GM19099 (cell line): ENCODE results near the gene OGFR.

Experiments used
- POLR2A ChIP-seq: IDR thresholded peaks from 3 replicates; pipeline ENCODE4 v1.6.1; 2011; ENCODE audit warnings: low read depth; ENCODE audit not compliant: insufficient read length; ENCODE audit errors: extremely low read depth

OGFR gene

GRCh38 chr20:62804627-62805154 is at the start of gene OGFR:
Gene OGFR (plus strand): TSS chr20:62804835. CDS start chr20:62804860, 25 bp downstream.
- TF ChIP-seq POLR2A, result peak; percentile 79

DNA sequence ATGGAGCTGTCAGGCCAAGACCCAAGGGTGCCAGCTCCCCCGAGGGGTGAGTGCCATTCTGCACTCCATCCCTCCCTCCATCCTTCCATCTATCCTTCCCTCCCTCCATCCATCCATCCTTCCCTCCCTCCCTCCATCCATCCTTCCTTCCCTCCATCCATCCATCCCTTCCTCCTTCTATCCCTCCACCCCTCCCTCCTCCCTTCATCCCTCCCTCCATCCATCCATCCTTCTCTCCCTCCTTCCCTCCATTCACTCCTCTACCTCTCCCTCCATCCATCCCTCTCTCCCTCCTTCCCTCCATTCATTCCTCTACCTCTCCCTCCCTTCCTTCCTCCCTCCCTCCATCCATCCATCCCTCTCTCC is 49.7 kb upstream of the OGFR start:
- no peak for TF ChIP-seq POLR2A

- no peak for TF ChIP-seq POLR2A
Observed at GRCh38 chr20:62755817-62756724, 48.6 kb upstream of the OGFR start.

- TF ChIP-seq POLR2A, result no peak
Observed at GRCh38 chr20:62758226-62758912, 46.3 kb upstream of the OGFR start.

DNA sequence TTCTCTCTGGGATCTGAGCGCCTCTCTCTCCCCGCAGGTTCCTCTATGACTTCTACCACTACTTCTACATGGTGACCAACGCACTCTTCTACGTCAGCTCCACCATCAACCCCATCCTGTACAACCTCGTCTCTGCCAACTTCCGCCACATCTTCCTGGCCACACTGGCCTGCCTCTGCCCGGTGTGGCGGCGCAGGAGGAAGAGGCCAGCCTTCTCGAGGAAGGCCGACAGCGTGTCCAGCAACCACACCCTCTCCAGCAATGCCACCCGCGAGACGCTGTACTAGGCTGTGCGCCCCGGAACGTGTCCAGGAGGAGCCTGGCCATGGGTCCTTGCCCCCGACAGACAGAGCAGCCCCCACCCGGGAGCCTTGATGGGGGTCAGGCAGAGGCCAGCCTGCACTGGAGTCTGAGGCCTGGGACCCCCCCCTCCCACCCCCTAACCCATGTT is 44.6 kb upstream of the OGFR start:
- no peak for TF ChIP-seq POLR2A

DNA sequence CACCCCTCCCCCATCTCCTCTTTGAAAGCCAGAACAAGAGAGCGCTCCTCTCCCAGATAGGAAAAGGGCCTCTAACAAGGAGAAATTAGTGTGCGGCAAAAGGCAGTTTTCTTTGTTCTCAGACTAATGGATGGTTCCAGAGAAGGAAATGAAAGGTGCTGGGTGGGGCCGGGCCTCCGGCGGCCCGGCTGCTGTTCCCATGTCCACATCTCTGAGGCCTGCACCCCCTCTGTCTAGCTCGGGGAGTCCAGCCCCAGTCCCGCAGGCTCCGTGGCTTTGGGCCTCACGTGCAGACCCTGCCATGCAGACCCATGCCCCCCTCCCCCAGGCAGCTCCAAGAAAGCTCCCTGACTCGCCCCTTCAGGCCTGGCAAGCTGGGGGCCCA is 44.2 kb upstream of the OGFR start:
- TF ChIP-seq POLR2A, result no peak

DNA sequence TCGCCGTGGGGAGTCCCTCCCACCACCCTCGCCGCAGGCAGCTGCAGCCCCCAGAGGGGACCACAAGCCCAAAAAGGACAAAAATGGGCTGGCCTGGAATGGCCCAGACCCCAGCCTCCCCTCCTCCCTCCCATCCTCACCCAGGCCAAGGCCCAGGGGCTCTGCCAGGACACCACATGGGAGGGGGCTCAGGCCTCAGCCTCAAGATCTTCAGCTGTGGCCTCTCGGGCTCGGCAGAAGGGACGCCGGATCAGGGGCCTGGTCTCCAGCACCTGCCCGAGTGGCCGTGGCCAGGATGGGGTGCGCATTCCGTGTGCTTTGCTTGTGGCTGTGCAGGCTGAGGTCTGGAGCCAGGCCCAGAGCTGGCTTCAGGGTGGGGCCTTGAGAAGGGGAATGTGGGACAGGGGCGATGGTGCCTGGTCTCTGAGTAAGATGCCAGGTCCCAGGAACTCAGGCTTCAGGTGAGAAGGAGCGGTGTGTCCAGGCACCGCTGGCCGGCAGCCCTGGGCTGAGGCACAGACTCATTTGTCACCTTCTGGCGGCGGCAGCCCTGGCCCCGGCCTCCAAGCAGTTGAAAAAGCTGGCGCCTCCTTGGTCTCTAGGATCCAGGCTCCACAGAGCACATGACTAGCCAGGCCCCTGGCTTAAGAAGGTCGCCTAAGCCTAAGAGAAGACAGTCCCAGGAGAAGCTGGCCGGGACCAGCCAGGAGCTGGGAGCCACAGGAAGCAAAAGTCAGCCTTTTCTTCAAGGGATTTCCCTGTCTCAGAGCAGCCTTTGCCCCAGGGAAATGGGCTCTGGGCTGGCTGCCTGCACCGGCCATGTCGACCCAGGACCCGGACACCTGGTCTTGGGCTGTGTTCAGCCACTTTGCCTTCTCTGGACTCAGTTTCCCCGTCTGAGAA is 43.5 kb upstream of the OGFR start:
- no peak for TF ChIP-seq POLR2A

DNA sequence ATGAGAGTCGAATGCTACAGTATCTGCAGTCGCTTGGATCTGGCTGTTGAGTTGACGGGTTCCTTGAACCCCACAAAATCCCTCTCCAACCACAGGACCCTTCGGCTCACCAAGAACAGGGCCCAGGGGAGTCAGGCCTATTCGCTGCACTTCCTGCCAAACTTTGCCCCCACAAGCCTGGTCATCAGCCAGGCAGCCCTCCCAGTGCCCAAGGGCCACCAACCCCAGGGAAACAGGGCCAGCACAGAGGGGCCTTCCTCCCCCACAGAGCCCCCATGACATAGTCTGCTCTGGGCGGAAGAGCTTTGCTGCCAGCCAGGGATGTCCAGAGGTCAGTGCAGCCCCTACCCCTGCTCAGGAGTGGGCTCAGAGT is 42.9 kb upstream of the OGFR start:
- no peak for TF ChIP-seq POLR2A

DNA sequence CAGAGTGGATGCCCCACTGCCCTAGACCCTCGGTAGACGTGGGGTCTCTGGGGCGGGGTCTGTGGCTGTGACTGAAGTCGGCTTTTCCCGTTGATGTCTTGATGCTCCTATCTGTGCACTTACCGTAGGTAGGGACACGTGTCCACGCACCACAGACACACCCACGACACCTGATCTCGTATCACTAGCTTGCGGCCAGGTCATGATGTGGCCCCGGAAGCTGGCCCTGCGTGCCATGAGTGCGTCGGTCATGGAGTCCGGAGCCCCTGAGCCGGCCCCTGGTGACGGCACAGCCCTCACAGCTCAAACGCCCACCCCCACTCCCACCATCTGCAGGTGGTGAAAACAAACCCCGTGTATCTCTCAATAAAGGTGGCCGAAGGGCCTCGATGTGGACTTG is 42.3 kb upstream of the OGFR start:
- TF ChIP-seq POLR2A, result no peak

DNA sequence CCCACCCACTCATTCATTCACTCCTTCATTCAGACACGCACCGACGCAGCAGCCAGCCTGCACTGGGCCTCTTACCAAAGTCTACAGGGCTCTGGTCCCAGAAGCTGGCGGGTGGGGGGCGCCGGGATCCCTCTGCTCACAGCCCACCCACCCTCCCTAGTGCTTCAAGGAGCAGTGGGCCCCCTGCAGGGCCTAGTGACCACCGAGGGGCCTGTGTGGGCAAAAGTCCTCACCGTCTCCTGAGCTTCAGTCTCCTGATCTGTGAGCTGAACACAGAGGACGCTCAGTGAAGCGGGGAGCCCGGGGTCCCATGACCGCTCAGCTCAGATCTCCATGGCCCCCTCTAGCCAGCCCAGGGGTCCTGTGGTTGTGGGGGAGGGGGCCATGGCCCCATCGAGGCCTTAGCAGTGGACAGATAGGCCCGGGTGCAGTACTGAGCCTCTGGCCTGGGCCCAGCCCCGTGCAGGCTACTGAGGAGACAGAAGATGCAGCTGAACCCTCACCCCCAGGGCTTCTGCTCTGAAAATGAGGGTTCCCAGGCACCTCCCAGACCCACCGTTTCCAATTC is 41.8 kb upstream of the OGFR start:
- no peak for TF ChIP-seq POLR2A

- TF ChIP-seq POLR2A, result no peak
Observed at GRCh38 chr20:62763404-62763803, 41.2 kb upstream of the OGFR start.

- no peak for TF ChIP-seq POLR2A
Observed at GRCh38 chr20:62764156-62764935, 40.3 kb upstream of the OGFR start.

DNA sequence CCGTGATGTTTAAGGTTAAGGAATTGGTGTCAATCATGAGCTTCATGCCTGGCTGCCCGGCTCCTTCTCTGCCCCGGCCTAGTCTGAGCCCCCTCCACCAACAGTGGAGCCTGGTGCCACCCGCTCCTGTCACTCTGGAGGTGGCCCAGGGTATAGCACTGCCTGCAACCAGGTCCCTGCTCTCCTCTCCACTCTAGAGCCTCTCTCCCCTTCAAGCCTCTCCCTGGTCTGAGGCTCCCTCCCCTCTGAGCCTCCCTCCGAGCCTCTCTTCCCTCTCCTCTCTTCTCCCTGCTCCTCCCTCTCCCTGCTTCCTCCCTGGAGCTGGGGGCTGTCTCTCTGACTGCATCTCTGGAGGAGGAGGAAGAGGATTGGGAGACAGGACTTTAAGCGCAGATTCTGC is 39.6 kb upstream of the OGFR start:
- no peak for TF ChIP-seq POLR2A
